Skeletal muscle tissue (tissue), 4 donors: ENCODE data around the gene FOXP1. TPM values are rescaled to one million over a fixed set of nuclear protein-coding genes. Genes with fewer than 3 reads are reported as not detected.

ENCODE experiments used
- H3K27ac ChIP-seq: one replicate; pipeline ENCODE4 v1.7.0; 2013; ENCODE audit warnings: mild to moderate bottlenecking, low read depth, low read length, inconsistent platforms
- H3K27me3 ChIP-seq, 3 donors: one replicate each; pipeline ENCODE4 v1.7.0; 2013; ENCODE audit warnings: low read length in 3 of 3; ENCODE audit not compliant: control insufficient read depth in 3 of 3, insufficient read depth in 3 of 3
- H3K36me3 ChIP-seq, 3 donors: one replicate each; pipeline ENCODE4 v1.7.0; 2013; ENCODE audit warnings: low read length in 3 of 3; ENCODE audit not compliant: control insufficient read depth in 3 of 3, insufficient read depth in 3 of 3
- H3K4me1 ChIP-seq, 3 donors: one replicate each; pipeline ENCODE4 v1.7.0; 2013; ENCODE audit warnings: low read length in 3 of 3, mild to moderate bottlenecking in 3 of 3; ENCODE audit not compliant: control insufficient read depth in 3 of 3, insufficient read depth in 3 of 3
- H3K4me3 ChIP-seq, 3 donors: one replicate each; pipeline ENCODE4 v1.7.0; 2013; ENCODE audit warnings: low read length in 3 of 3
- H3K9ac ChIP-seq, 3 donors: one replicate each; pipeline ENCODE4 v1.7.0; 2013; ENCODE audit warnings: low read length in 3 of 3, mild to moderate bottlenecking in 3 of 3, moderate library complexity in 2 of 3, low read depth in 1 of 3
- H3K9me3 ChIP-seq, 3 donors: one replicate each; pipeline ENCODE4 v1.7.0; 2013; ENCODE audit warnings: low read length in 3 of 3; ENCODE audit not compliant: control insufficient read depth in 3 of 3
- total RNA-seq: library from RNA; depleted of rRNA; stranded (reverse); fragments of >200 nt; gene quantifications from one replicate; pipeline ENCODE4 v1.2.3, GENCODE V29; 2014
- donor health status: Osteomylitis.

The FOXP1 gene
- 36.0 TPM for total RNA-seq

GRCh38 chr3:71583566-71584393, at the start of gene FOXP1:
Gene FOXP1, minus strand, starts transcription at chr3:71583728. Its CDS starts 385,347 bp downstream, at chr3:71198381.
- Histone ChIP-seq H3K4me1 (peaks cover 3 to 6% (median 4%) of the 10 kb centered on the region in 3 donors), H3K9ac (peak within 1 kb of the TSS; percentile 86 to 93 (median 88)), H3K27me3 (no peaks in the 10 kb centered on the region), H3K9me3 (no peaks in the 10 kb centered on the region), H3K36me3 (no peaks in the 10 kb centered on the region), H3K4me3 (peak within 1 kb of the TSS; percentile 83 to 86 (median 86)), H3K27ac (peak within 1 kb of the TSS; percentile 94)

DNA sequence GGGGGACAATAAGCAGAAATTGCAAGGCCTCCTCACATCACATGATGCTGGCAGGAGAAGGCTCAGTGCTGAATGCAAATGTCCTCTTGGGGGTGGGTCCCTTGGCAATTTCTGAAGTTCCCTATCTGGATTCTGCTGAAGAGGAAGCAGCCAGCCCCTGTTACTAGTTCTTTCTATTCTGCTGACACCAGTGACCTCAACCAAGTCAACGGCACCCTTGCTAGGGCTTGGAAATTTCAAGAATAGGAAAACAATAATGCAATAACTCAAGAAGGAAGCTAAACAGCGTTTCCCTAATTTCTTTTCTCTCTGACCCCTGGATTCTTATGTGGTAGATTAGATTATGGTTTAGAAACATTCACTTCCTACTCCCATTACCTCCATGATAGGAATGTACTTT, 46.2 kb upstream of the FOXP1 start:
- Histone ChIP-seq H3K9me3 (no peaks in the 10 kb centered on the region), H3K4me3 (no peak overlapping the region), H3K36me3 (no peaks in the 10 kb centered on the region), H3K4me1 (no peaks in the 10 kb centered on the region), H3K27ac (peak overlapping the region; percentile 19), H3K9ac (no peak overlapping the region), H3K27me3 (no peaks in the 10 kb centered on the region)

DNA sequence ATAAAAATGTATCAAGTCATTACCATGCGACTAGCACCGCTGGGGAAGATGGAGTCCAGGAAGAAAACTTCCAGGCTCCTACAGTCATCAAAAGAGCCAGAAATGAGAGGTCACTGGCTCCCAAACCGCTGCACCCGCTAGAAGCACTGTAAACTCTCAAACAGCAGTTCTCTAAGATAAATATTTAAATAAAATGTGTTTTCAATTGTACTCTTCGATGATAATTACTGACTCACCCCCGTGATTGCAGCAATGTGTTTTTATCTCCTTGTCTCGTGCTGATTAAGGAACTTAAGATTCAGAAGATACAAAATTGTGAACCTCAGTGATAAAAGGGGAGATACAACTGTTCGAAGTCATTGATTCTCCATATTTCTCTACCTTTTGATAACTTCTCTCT, 45.8 kb upstream of the FOXP1 start:
- Histone ChIP-seq H3K9me3 (no peaks in the 10 kb centered on the region), H3K4me3 (no peak overlapping the region), H3K4me1 (no peaks in the 10 kb centered on the region), H3K9ac (no peak overlapping the region), H3K27me3 (no peaks in the 10 kb centered on the region), H3K36me3 (no peaks in the 10 kb centered on the region), H3K27ac (peak overlapping the region; percentile 19)

GRCh38 chr3:71628522-71628921, 45.0 kb upstream of the FOXP1 start:
- H3K27ac ChIP-seq = no peak overlapping the region
- H3K9ac ChIP-seq = no peak overlapping the region
- H3K4me3 ChIP-seq = no peak overlapping the region
- H3K4me1 ChIP-seq = no peaks in the 10 kb centered on the region
- no peaks in the 10 kb centered on the region for H3K9me3 ChIP-seq
- no peaks in the 10 kb centered on the region for H3K36me3 ChIP-seq
- no peaks in the 10 kb centered on the region for H3K27me3 ChIP-seq

DNA sequence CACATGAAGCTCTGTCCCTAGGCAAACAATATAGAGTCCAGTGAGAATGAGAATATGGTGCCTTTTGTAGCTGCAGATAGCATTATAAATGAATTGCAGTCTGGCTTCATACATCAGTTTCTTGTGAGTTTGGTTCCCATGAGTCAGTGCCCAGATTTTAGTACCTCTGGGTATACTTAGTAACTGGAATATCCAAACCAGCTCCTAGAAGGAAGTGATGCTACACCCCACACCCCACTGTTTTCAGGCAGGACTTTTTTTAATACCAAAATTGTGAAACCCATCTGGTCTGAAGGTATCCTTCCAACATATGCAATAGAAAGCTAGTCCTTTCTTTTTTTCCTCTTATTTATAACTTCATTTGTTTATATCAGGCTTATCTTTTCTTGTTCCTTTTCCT, 42.1 kb upstream of the FOXP1 start:
- no peaks in the 10 kb centered on the region for H3K9me3 ChIP-seq
- no peak overlapping the region for H3K4me3 ChIP-seq
- H3K27ac ChIP-seq = no peak overlapping the region
- no peak overlapping the region for H3K9ac ChIP-seq
- H3K27me3 ChIP-seq = no peaks in the 10 kb centered on the region
- H3K36me3 ChIP-seq = no peaks in the 10 kb centered on the region
- H3K4me1 ChIP-seq = no peaks in the 10 kb centered on the region

GRCh38 chr3:71621825-71622537, 38.5 kb upstream of the FOXP1 start:
- no peaks in the 10 kb centered on the region for H3K4me1 ChIP-seq
- no peaks in the 10 kb centered on the region for H3K9me3 ChIP-seq
- H3K27me3 ChIP-seq = no peaks in the 10 kb centered on the region
- no peak overlapping the region for H3K9ac ChIP-seq
- no peak overlapping the region for H3K4me3 ChIP-seq
- H3K27ac ChIP-seq = no peak overlapping the region
- H3K36me3 ChIP-seq = no peaks in the 10 kb centered on the region

- Histone ChIP-seq H3K27me3 (no peaks in the 10 kb centered on the region), H3K27ac (no peak overlapping the region), H3K36me3 (no peaks in the 10 kb centered on the region)
Measured at GRCh38 chr3:71618538-71618937, 35.0 kb upstream of the FOXP1 start.

GRCh38 chr3:71616571-71617021, 33.1 kb upstream of the FOXP1 start:
- H3K9ac ChIP-seq = no peak overlapping the region
- no peak overlapping the region for H3K4me3 ChIP-seq

More at GRCh38 chr3:71618538-71618937, 35.0 kb upstream of the FOXP1 start:
- Histone ChIP-seq H3K9me3 (no peaks in the 10 kb centered on the region), H3K4me3 (no peak overlapping the region), H3K9ac (no peak overlapping the region), H3K4me1 (no peaks in the 10 kb centered on the region)

DNA sequence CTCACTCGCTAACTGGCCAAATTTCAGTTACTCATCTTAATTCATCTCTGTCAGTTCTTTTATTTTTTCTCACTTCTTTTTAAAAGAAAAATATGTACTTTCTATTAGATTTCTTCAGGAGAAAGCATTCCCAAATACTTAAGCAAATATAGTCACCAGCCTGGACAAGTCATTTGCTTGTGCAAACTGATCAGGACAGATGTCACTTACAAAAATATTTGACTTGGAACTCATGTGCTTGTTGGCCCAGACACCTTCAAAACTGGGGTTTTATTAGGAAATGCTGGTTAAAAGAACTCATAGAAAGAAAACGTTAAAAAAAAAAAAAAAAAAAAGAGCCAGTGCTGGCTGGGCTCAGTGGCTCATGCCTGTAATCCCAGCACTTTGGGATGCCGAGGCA, 31.3 kb upstream of the FOXP1 start:
- Histone ChIP-seq H3K27me3 (no peaks in the 10 kb centered on the region), H3K36me3 (no peaks in the 10 kb centered on the region), H3K27ac (no peak overlapping the region), H3K4me1 (no peaks in the 10 kb centered on the region), H3K9ac (no peak overlapping the region), H3K4me3 (no peak overlapping the region), H3K9me3 (no peaks in the 10 kb centered on the region)

More at GRCh38 chr3:71616571-71617021, 33.1 kb upstream of the FOXP1 start:
- Histone ChIP-seq H3K27me3 (no peaks in the 10 kb centered on the region), H3K4me1 (no peaks in the 10 kb centered on the region), H3K36me3 (no peaks in the 10 kb centered on the region), H3K27ac (no peak overlapping the region), H3K9me3 (no peaks in the 10 kb centered on the region)

GRCh38 chr3:71614426-71614825, 30.9 kb upstream of the FOXP1 start:
- Histone ChIP-seq H3K27me3 (no peaks in the 10 kb centered on the region), H3K9ac (no peak overlapping the region), H3K4me1 (no peaks in the 10 kb centered on the region), H3K4me3 (no peak overlapping the region), H3K27ac (no peak overlapping the region), H3K36me3 (no peaks in the 10 kb centered on the region), H3K9me3 (no peaks in the 10 kb centered on the region)
